Measurements from ENCODE around the gene AGGF1. TPM values are rescaled to one million over a fixed set of nuclear protein-coding genes. Genes with fewer than 3 reads are reported as not detected.

The AGGF1 gene
- total RNA-seq, 1 donor from 2014 or later, result 35.1 TPM

- no peaks in the 10 kb centered on the region for H3F3A ChIP-seq (ENCODE audit: low read depth)
- Mint-ChIP-seq H3K4me1 (no peaks in the 10 kb centered on the region), H3K36me3 (no peaks in the 10 kb centered on the region), H3K27ac (no peak overlapping the region), H3K4me3 (no peak overlapping the region), H3K27me3 (ENCODE audit: insufficient read depth, low read depth) (no peaks in the 10 kb centered on the region), H3K9me3 (peaks cover 2% of the 10 kb centered on the region)
- no peak for DNase-seq (ENCODE audit: low spot score)
- no peaks in the 10 kb centered on the region for H3K4me1 ChIP-seq
- no peaks in the 10 kb centered on the region for H4K20me1 ChIP-seq (ENCODE audit: low read depth)
- no peaks in the 10 kb centered on the region for H3K27me3 ChIP-seq
- no peaks in the 10 kb centered on the region for H3K9me3 ChIP-seq (ENCODE audit: low read depth)
- no peak overlapping the region for H2AFZ ChIP-seq (replicated peaks)
- no peak overlapping the region for H3K9ac ChIP-seq
- no peak overlapping the region for H3K4me2 ChIP-seq
- H3K4me3 ChIP-seq, result no peak overlapping the region
- no peaks in the 10 kb centered on the region for H3K36me3 ChIP-seq
- no peak for TF ChIP-seq EZH2 (IDR thresholded peaks at IDR 0.05)
- no peak for TF ChIP-seq EZH2phosphoT487 (IDR thresholded peaks at IDR 0.05)
- TF ChIP-seq, protein P1, sequence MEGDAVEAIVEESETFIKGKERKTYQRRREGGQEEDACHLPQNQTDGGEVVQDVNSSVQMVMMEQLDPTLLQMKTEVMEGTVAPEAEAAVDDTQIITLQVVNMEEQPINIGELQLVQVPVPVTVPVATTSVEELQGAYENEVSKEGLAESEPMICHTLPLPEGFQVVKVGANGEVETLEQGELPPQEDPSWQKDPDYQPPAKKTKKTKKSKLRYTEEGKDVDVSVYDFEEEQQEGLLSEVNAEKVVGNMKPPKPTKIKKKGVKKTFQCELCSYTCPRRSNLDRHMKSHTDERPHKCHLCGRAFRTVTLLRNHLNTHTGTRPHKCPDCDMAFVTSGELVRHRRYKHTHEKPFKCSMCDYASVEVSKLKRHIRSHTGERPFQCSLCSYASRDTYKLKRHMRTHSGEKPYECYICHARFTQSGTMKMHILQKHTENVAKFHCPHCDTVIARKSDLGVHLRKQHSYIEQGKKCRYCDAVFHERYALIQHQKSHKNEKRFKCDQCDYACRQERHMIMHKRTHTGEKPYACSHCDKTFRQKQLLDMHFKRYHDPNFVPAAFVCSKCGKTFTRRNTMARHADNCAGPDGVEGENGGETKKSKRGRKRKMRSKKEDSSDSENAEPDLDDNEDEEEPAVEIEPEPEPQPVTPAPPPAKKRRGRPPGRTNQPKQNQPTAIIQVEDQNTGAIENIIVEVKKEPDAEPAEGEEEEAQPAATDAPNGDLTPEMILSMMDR (IDR thresholded peaks at IDR 0.05), result no peak
- H3K27ac ChIP-seq, result no peak overlapping the region
- no peaks in the 10 kb centered on the region for H3K79me2 ChIP-seq (ENCODE audit: low read depth)
Observed at GRCh38 chr5:77012601-77013000, 17.6 kb upstream of the AGGF1 start.

DNA sequence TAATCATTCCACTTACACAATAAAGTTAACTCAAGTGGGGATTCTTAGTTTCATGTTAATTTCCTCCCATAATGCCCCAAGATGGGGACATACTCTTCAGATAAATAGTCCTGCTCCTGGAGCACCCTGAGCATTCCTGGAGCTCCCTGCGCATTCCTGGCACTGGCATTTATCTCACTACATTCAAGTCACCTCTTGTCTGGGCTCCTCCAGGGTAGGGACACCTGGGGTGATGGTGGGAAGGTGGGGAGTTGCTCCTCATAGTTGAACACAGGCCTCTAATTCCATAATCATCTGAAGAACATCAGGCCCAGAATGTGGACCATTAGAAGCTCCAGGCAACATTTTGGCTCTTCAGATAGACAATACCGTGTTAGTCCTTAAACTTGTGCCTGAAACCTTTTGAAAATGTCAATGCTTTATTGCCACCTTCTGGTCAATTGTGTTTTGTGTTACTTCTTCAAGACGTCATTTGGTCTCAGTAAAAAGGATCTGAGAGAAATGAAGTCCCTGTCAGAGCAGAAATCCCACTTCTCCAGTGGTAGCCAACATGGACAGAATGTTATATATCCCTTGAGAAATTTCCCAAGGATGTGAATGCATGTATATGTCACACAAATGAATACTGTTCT, 14.2 kb upstream of the AGGF1 start:
- peak; percentile 45 for DNase-seq (ENCODE audit: low spot score)
- Histone ChIP-seq H3K4me1 (no peaks in the 10 kb centered on the region), H3K27ac (no peak overlapping the region), H3K79me2 (ENCODE audit: low read depth) (no peaks in the 10 kb centered on the region), H4K20me1 (ENCODE audit: low read depth) (no peaks in the 10 kb centered on the region), H3K9ac (no peak overlapping the region), H3K4me2 (no peak overlapping the region), H3K27me3 (peaks cover 4% of the 10 kb centered on the region), H3K4me3 (no peak overlapping the region), H3K9me3 (ENCODE audit: low read depth) (no peaks in the 10 kb centered on the region), H2AFZ (replicated peaks) (no peak overlapping the region), H3K36me3 (no peaks in the 10 kb centered on the region), H3F3A (ENCODE audit: low read depth) (no peaks in the 10 kb centered on the region)
- Mint-ChIP-seq H3K4me1 (no peaks in the 10 kb centered on the region), H3K27me3 (ENCODE audit: insufficient read depth, low read depth) (no peaks in the 10 kb centered on the region), H3K27ac (no peak overlapping the region), H3K9me3 (no peaks in the 10 kb centered on the region), H3K4me3 (no peak overlapping the region), H3K36me3 (no peaks in the 10 kb centered on the region)
- TF ChIP-seq, protein P1 (IDR thresholded peaks at IDR 0.05), result peak; percentile 56
- TF ChIP-seq EZH2 (IDR thresholded peaks at IDR 0.05), result no peak

- Mint-ChIP-seq H3K27me3 (ENCODE audit: insufficient read depth, low read depth) (no peaks in the 10 kb centered on the region), H3K27ac (no peak overlapping the region), H3K36me3 (no peaks in the 10 kb centered on the region), H3K4me3 (no peak overlapping the region), H3K9me3 (no peaks in the 10 kb centered on the region), H3K4me1 (no peaks in the 10 kb centered on the region)
- H3K9ac ChIP-seq, result no peak overlapping the region
- no peaks in the 10 kb centered on the region for H3K9me3 ChIP-seq (ENCODE audit: low read depth)
- H3F3A ChIP-seq (ENCODE audit: low read depth), result no peaks in the 10 kb centered on the region
- H4K20me1 ChIP-seq (ENCODE audit: low read depth), result no peaks in the 10 kb centered on the region
- H3K27me3 ChIP-seq, result peaks cover 4% of the 10 kb centered on the region
- no peak overlapping the region for H3K27ac ChIP-seq
- H3K4me2 ChIP-seq, result no peak overlapping the region
- DNase-seq (ENCODE audit: low spot score), result no peak
- TF ChIP-seq EZH2 (IDR thresholded peaks at IDR 0.05), result no peak
- TF ChIP-seq, protein P1 (IDR thresholded peaks at IDR 0.05), result no peak
- TF ChIP-seq EZH2phosphoT487 (IDR thresholded peaks at IDR 0.05), result no peak
- H3K4me1 ChIP-seq, result no peaks in the 10 kb centered on the region
- no peaks in the 10 kb centered on the region for H3K79me2 ChIP-seq (ENCODE audit: low read depth)
- no peak overlapping the region for H3K4me3 ChIP-seq
- no peak overlapping the region for H2AFZ ChIP-seq (replicated peaks)
- no peaks in the 10 kb centered on the region for H3K36me3 ChIP-seq
Observed at GRCh38 chr5:77016962-77017361, 13.2 kb upstream of the AGGF1 start.
